Panc1 (cell line): ENCODE measurements around the gene MAPKAP1. TPM values are rescaled to one million over a fixed set of nuclear protein-coding genes. Genes with fewer than 3 reads are reported as not detected.

Source experiments
- ATAC-seq: fragments of 200-7000 bp; cut with Tn5 transposase; 2 replicates; pipeline ENCODE4 v1.9.1; 2020; ENCODE audit warnings: mild to moderate bottlenecking, moderate library complexity
- BruUV-seq: library from RNA; stranded (reverse); fragments of 400-500 nt; replicated peaks from 2 replicates; lab custom pipeline; 2021; lab: Mats Ljungman, UMichigan
- CTCF ChIA-PET: fragments of 300-600 bp; sonication (Branson Sonifier 250); formaldehyde crosslinking; loops from one replicate; lab custom pipeline; 2022; ENCODE audit warnings: antibody characterized with exemption; lab: Charles Lee
- POLR2A ChIA-PET: fragments of 300-600 bp; sonication (Branson Sonifier 250); formaldehyde crosslinking; loops from one replicate; lab custom pipeline; 2022; ENCODE audit warnings: antibody characterized with exemption; lab: Charles Lee
- DNase-seq: peaks from one replicate; pipeline ENCODE4 v3.0.0-alpha.2; 2010; ENCODE audit warnings: low read depth, low spot score
- H3K27ac ChIP-seq: 2 replicates; pipeline ENCODE4 v1.5.1; 2011; ENCODE audit warnings: mild to moderate bottlenecking, low read length, inconsistent platforms
- H3K27me3 ChIP-seq: fragments of 200-500 bp; sonication (Bioruptor generic); 2 replicates; pipeline ENCODE4 v1.6.0; 2014; ENCODE audit warnings: low read length, inconsistent platforms; ENCODE audit not compliant: control insufficient read depth, insufficient read depth
- H3K36me3 ChIP-seq: fragments of 200-500 bp; sonication (Bioruptor generic); 2 replicates; pipeline ENCODE4 v1.5.1; 2014; ENCODE audit warnings: inconsistent platforms, mild to moderate bottlenecking, low read length, moderate library complexity; ENCODE audit not compliant: control insufficient read depth, insufficient read depth
- H3K4me1 ChIP-seq: 2 replicates; pipeline ENCODE4 v1.5.1; 2011; ENCODE audit warnings: inconsistent platforms, mild to moderate bottlenecking, low read length, moderate library complexity; ENCODE audit not compliant: control insufficient read depth, insufficient read depth
- H3K4me3 ChIP-seq, 2 experiments: 2 replicates each; pipeline ENCODE4 v1.5.1; 2011 to 2012; ENCODE audit warnings: low read depth in 2 of 2, low read length in 2 of 2, mild to moderate bottlenecking in 2 of 2, inconsistent platforms in 1 of 2, moderate library complexity in 1 of 2
- H3K9me3 ChIP-seq: fragments of 200-500 bp; sonication (Bioruptor generic); 2 replicates; pipeline ENCODE4 v1.5.1; 2014; ENCODE audit warnings: low read depth, mild to moderate bottlenecking, inconsistent platforms, low read length, moderate library complexity; ENCODE audit not compliant: control insufficient read depth, insufficient read depth
- POLR2AphosphoS5 ChIP-seq: IDR thresholded peaks from 2 replicates; pipeline ENCODE4 v1.6.1; 2012; ENCODE audit warnings: mild to moderate bottlenecking, low read depth, low read length, moderate library complexity
- SIN3A ChIP-seq: IDR thresholded peaks from 2 replicates; pipeline ENCODE4 v1.6.1; 2012; ENCODE audit warnings: low read depth, mild to moderate bottlenecking, low read length, moderate library complexity, borderline replicate concordance; ENCODE audit not compliant: insufficient read depth
- TCF7L2 ChIP-seq: IDR thresholded peaks from 2 replicates; pipeline ENCODE4 v1.6.1; 2011; ENCODE audit warnings: mild to moderate bottlenecking, low read depth, low read length, inconsistent platforms
- in situ Hi-C: cut with HindIII; loops from 2 replicates; pipeline ENCODE4 v1.10.0; 2016; ENCODE audit warnings: low sequenced_read_pairs, low pct_unique_long_range_greater_than_20kb
- intact Hi-C: fragments of 100-400 bp; cut with micrococcal nuclease; formaldehyde crosslinking; loops from one replicate; pipeline ENCODE4 v1.10.0; 2022; ENCODE audit not compliant: unreplicated experiment
- total RNA-seq: library from RNA; stranded (reverse); gene quantifications from one replicate; pipeline ENCODE4 v1.2.1, GENCODE V29; 2021; ENCODE audit not compliant: unreplicated experiment
- TF ChIP-seq, protein P1 (sequence below), 2 experiments: IDR thresholded peaks; 2 replicates each; pipeline ENCODE4 v1.6.1; 2011 to 2012; ENCODE audit warnings: low read depth in 2 of 2, control low read depth in 1 of 2, low read length in 1 of 2, mild to moderate bottlenecking in 1 of 2, moderate library complexity in 1 of 2; ENCODE audit not compliant: insufficient read depth in 1 of 2
- TF ChIP-seq, protein P2 (sequence below): fragments of 450-650 bp; IDR thresholded peaks from 2 replicates; pipeline ENCODE4 v1.5.1; 2017; ENCODE audit warnings: mild to moderate bottlenecking

MAPKAP1 gene
- total RNA-seq, 1 experiment from 2014 or later = 72.7 TPM

DNA sequence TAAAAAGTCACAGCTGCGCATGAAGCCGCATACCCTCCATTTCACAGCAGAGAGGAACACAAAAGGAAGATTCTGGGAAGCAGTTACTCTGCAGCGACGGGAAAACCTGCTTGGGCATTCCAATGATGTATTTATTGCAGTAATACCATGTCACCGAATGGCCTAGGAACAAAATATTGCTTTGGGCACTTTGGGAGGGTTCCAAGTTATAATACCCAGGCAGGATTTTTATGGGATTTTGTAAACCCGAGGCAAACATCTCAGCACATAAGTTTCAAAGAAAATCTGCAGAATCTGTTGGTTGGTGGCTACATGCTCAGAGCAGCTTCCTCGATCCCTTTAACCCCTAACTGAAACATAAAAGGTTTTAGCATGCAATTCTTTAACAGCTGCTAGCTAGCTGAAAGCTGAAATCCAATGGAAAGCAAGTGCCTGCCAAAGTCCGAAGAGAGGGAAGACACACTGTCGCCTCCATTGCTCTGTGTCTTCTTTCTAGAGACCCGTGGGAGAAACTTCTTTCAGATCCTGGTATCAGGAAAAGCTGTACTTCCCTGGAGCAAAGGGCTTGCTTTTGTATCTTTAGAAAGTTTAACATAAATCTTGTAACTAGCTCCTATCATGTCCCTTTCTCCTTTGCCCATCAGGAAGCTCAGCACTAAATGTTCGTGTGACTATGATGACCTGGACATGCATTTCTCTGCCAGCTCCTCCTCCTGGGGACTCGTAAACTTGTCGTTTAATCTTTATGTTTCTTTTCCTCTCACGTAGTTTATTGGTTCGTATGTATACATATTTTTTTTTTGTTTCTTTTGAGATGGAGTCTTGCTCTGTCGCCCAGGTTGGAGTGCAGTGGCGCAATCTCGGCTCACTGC lies 195.0 kb downstream of the MAPKAP1 start:
- no peaks in the 10 kb centered on the region for H3K36me3 ChIP-seq
- no TSS peak for BruUV-seq
- no peak for TF ChIP-seq SIN3A
- TF ChIP-seq TCF7L2 = no peak
- TF ChIP-seq, protein P1, sequence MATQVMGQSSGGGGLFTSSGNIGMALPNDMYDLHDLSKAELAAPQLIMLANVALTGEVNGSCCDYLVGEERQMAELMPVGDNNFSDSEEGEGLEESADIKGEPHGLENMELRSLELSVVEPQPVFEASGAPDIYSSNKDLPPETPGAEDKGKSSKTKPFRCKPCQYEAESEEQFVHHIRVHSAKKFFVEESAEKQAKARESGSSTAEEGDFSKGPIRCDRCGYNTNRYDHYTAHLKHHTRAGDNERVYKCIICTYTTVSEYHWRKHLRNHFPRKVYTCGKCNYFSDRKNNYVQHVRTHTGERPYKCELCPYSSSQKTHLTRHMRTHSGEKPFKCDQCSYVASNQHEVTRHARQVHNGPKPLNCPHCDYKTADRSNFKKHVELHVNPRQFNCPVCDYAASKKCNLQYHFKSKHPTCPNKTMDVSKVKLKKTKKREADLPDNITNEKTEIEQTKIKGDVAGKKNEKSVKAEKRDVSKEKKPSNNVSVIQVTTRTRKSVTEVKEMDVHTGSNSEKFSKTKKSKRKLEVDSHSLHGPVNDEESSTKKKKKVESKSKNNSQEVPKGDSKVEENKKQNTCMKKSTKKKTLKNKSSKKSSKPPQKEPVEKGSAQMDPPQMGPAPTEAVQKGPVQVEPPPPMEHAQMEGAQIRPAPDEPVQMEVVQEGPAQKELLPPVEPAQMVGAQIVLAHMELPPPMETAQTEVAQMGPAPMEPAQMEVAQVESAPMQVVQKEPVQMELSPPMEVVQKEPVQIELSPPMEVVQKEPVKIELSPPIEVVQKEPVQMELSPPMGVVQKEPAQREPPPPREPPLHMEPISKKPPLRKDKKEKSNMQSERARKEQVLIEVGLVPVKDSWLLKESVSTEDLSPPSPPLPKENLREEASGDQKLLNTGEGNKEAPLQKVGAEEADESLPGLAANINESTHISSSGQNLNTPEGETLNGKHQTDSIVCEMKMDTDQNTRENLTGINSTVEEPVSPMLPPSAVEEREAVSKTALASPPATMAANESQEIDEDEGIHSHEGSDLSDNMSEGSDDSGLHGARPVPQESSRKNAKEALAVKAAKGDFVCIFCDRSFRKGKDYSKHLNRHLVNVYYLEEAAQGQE (IDR thresholded peaks at IDR 0.05; ENCODE audit: insufficient read depth in 1 of 2, low read depth in 2 of 2, low read length in 1 of 2) = no peak
- TF ChIP-seq, protein P2, sequence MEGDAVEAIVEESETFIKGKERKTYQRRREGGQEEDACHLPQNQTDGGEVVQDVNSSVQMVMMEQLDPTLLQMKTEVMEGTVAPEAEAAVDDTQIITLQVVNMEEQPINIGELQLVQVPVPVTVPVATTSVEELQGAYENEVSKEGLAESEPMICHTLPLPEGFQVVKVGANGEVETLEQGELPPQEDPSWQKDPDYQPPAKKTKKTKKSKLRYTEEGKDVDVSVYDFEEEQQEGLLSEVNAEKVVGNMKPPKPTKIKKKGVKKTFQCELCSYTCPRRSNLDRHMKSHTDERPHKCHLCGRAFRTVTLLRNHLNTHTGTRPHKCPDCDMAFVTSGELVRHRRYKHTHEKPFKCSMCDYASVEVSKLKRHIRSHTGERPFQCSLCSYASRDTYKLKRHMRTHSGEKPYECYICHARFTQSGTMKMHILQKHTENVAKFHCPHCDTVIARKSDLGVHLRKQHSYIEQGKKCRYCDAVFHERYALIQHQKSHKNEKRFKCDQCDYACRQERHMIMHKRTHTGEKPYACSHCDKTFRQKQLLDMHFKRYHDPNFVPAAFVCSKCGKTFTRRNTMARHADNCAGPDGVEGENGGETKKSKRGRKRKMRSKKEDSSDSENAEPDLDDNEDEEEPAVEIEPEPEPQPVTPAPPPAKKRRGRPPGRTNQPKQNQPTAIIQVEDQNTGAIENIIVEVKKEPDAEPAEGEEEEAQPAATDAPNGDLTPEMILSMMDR = no peak
- no peak for TF ChIP-seq POLR2AphosphoS5
- H3K27ac ChIP-seq = peak overlapping the region; percentile 29; the same call in 1 of the 2 replicates
- no peaks in the 10 kb centered on the region for H3K27me3 ChIP-seq
- no peak overlapping the region for H3K4me3 ChIP-seq
- no peaks in the 10 kb centered on the region for H3K9me3 ChIP-seq
- in situ Hi-C loops = no loop called here
- no peak for DNase-seq
- intact Hi-C loops = no loop called here
- ChIA-PET CTCF (no interaction called here), POLR2A (interaction anchor here (0.5 kb wide), 1 partner anchor 332 kb away, joined by 4 read pairs; no protein-coding TSS in a partner anchor)
- ATAC-seq = no peak
- peaks cover 19% of the 10 kb centered on the region for H3K4me1 ChIP-seq

DNA sequence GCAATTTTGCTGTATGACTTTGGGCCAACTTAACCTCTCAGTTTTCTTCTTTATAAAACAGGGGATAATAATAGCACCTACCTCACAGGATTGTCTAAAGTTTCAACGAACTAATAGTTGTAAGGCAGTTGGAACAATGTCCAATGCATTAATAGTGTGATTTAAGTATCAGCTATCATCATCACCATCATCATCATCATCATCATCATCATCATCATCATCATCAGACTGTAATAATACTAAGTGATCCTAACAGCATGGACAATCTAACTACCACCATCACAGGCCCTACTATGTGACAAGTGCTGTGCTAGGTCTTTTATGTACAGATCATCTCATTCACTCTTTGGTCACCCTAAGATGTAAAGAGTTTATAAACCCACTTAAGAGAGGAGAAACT lies 196.0 kb downstream of the MAPKAP1 start:
- TF ChIP-seq TCF7L2 (no peak), SIN3A (no peak), POLR2AphosphoS5 (no peak)
- TF ChIP-seq, protein P2 = no peak
- TF ChIP-seq, protein P1 (IDR thresholded peaks at IDR 0.05; ENCODE audit: insufficient read depth in 1 of 2, low read depth in 2 of 2, low read length in 1 of 2) = no peak
- ATAC-seq (no peak), DNase-seq (no peak)
- Histone ChIP-seq H3K27me3 (no peaks in the 10 kb centered on the region), H3K27ac (no peak overlapping the region), H3K4me3 (no peak overlapping the region), H3K36me3 (no peaks in the 10 kb centered on the region), H3K4me1 (peaks cover 19% of the 10 kb centered on the region), H3K9me3 (no peaks in the 10 kb centered on the region)
- CTCF ChIA-PET = no interaction called here
- in situ Hi-C loops = no loop called here
- intact Hi-C loops = no loop called here
- POLR2A ChIA-PET = no interaction called here
- BruUV-seq = no TSS peak
